Hematopoietic multipotent progenitor cell treated with erythropoietin and hydrocortisone succinate and interleukin-3 and kit ligand, for 17 days (in vitro differentiated cells): Measurements from ENCODE around the gene FBLN5.

Experiments
- DNase-seq: peaks from one replicate; pipeline ENCODE4 v3.0.0-alpha.2; 2015; ENCODE audit warnings: low spot score

The FBLN5 gene, protein sequence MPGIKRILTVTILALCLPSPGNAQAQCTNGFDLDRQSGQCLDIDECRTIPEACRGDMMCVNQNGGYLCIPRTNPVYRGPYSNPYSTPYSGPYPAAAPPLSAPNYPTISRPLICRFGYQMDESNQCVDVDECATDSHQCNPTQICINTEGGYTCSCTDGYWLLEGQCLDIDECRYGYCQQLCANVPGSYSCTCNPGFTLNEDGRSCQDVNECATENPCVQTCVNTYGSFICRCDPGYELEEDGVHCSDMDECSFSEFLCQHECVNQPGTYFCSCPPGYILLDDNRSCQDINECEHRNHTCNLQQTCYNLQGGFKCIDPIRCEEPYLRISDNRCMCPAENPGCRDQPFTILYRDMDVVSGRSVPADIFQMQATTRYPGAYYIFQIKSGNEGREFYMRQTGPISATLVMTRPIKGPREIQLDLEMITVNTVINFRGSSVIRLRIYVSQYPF

DNA sequence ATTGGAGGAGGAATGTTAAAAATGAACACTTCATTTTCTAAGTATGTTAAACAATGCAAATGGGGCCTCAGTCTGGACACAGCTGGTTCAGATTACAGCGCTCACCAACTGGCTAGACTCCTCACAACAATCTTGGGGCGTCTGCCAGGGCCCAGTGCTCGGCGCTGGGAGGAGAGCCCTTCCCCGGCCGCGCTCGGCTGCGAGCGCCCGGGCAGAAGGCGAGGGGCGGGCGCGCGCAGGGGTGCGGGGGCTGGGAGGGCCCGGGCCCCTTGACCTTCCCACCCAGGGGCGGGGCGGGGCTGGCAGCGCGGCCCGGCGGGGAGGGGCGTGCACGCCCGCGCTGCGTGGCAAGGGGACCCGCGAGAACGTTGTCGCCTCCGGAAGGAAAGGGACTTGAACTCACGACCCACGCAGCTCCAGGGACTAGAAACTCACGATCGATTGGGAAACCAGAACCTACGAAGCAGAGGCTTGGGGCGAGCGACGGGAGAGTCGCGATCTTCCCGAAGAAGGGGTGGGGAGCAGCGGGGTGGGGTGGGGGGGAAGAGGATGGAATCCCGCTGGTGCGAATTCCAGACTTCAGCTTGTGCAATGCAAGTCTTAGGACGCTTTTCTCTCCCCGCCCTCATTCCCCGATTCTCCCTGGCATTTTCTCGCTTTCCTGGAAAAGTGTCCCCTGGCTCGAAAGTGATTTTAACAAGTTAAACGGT is at the start of gene FBLN5:
Gene FBLN5, minus strand, starts transcription at position 220 of the 710 bp plus-strand sequence. CDS start 465 bp downstream, outside the sequence.
- no peak for DNase-seq

DNA sequence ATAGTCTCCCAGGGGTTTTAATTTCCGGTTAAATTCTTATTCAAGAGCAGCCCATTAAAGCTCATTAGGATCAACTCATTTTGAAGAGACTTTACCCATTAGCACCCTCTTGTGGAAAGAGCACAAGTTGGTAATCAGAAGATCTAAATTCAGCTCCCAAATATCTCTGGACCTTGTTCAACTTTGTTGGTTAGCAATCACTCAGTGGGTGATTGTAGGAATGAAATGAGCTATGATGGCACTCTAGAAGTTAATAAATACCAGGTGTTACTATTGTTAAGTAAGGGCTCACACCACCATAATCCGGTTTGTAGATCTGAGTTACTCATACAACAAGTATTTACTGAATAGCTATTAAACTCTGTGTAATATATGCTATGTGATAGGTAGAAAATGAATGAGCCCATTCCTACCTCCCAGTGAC is 49.5 kb upstream of the FBLN5 start:
- DNase-seq = peak; percentile 64

DNA sequence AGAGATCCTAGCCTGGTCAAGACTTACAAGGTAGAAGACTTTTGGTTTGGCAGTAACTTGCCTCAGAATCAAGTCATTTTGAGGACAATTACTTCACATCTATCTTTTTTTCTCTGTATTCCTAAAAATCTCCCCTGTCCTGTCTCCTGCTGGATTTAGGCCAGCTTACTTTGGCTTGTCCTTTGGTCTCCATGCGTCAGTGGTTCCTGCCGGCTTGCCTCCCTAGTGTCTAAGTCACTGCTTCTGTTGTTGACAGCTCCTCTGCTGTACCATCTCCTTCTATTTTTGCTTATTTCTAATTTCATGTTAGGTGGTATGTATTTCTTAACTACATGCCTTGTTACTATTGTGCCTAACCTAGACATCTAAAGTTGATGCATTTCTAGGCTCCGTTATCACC is 39.7 kb upstream of the FBLN5 start:
- DNase-seq = no peak

DNA sequence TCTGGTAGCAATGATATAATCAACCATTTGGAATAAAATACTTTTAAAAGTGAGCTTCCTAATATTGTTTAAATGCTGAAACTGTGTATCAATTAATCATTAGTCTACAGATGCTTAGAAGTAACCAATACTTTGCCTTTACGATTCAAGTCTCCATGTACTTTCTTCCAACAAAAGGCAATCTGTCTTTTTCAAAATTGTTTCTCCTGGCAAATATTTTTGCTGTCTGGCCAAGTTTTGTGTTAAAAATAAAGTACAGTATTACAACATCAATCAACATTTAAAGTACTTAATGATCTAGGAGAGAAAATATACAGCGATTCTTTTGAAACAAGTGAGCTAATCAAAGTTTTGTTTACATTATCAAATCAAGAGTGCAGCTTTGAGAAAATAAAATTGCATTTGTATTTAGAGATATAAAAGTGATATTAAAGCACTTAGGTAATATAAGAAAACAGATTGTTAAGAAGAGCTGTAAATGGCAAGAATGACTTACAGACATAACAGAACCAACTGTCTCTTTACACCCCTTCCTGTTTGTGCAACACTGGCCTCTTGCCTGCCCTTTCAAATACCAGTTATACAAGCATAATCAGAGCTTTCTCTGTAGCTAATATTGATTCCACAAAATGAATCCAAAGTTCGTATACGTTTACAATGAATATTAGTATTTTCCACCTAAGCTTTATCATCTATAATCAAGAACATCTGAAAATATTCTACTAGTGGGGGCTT is 38.2 kb upstream of the FBLN5 start:
- no peak for DNase-seq

DNA sequence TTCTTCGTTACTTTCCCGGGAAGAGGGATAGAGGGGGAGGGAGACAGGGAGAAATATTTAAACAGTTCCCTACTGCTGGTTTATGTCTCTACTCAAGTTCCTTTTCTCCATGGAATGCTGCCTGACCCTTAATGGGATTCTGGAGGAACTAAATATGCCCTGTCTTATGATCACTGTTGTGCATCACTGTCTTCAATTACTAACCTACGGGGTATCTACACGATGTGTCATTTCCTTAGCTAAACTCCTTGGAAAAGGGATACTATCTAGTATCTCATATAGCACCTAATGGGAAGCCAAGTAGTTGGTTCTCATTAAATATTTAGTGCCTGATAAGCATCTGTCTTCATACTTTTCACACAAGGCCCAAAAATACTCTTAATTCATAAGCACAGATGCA is 37.5 kb upstream of the FBLN5 start:
- DNase-seq = no peak

DNA sequence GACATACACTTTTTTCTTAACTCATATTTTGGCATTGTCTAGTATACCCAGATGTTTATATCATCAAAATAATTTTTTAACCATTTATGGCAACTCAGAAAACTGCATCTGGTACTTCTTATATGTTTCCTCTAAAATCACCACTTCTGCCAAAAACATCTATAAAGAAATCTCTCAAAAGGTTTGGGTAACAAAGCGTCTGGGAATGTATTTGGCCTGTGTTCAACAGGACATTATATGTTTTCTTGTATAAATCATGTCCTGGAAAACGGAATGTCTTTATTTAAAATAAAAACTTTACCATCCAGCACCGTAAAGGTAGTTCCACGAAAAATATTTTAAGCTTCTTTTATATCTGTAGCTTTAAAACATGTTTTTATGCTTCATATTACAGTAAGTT is 36.1 kb upstream of the FBLN5 start:
- DNase-seq = no peak

DNA sequence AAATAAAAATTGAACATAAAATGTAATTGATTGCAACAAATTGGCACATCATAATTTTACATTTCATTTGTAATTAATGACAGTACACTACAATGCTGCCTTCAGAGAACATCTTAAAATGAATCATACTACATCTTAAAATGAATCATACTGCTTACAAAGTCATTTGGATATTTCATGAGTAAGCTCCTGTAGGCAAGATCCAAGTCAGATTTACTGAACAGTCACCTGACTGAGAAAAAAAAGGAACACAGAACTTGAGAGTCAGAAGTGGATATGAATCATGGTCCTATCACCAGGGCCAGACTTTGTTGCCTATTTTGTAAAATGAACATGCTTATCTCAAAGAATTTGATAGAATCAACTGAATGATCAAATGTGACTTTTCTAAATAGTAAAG is 32.7 kb upstream of the FBLN5 start:
- peak; percentile 9 for DNase-seq

DNA sequence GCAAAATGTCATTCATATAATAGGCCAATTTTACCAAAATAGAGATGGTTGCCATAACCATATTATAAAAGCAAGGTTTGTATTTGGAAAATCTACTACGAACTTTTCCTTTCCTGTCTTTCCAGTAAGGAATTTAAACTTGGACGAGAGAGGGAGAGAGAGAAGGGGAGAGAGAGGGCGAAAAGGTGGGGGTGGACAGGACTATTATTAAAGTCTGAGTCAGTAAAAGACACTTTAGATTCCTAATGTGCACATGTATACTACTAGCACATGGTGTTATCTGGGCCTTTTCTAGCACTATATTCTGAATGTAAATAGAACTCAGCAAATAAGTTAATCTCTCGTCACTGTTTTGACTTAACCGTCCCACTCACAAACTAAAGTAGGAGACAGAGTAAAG is 30.4 kb upstream of the FBLN5 start:
- DNase-seq = no peak

DNA sequence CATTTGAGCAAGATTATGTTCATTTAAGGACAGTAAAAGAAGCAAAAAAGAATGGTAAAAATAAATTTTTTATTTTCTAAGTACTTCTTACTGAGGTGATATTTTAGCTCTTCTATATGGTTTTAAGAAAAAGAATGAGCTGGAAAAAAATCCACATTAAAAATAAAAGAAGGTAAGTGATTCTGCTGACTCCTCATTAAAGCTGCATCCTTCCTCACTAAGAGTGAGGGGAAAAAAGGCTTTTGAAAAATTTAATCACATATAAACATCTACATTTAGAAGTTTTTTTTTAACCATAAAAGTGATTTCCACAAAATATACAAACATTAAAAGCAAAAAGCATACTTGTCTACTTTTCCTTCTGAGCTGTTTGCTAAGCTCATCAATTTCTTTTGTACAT is 28.3 kb upstream of the FBLN5 start:
- no peak for DNase-seq

DNA sequence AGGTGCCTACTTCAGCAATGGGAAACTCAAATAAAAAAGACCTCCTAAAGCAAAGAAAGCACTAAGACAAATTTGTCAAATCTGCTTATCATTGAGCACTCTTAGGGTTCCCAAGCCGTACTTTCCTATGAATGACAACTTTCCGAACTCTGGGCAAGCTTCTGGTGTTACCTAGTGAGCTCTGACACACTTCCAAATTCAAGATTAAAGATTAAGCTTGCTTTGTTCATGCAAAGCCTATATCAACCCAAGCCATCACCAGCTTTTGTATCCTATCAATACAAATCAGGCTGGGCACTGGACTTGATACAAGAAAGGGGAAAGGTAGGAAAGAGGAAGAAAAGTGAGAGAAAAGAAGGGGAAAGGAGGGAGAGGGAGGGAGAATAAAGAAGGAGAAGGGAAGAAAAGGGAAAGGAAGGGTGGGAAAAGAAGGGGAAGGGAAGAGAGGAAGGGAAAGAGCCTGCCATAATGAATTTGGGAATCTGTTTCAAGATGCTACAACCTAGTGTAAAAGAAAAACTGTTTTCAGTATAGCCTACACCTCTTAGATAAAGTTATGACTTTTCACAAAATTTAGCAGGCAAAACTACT is 23.8 kb upstream of the FBLN5 start:
- DNase-seq = no peak

DNA sequence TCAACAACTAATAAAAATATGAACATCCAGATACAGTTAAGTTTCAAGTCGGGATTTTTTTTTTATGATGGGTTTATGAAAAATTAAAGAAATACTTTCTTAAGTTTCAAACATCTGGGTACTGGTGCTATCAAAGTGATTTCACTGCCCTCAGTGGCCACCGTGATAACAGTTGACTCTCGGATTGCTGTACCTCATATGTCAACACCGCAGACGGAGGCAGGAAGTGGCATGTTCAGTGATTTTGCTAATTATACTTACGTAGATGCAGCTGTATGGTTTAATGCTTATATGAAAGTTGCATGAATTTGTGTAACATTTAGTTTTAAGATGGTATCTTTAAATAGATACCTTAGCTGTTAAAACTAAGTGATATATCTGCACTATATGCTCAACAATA is 20.8 kb upstream of the FBLN5 start:
- no peak for DNase-seq

DNA sequence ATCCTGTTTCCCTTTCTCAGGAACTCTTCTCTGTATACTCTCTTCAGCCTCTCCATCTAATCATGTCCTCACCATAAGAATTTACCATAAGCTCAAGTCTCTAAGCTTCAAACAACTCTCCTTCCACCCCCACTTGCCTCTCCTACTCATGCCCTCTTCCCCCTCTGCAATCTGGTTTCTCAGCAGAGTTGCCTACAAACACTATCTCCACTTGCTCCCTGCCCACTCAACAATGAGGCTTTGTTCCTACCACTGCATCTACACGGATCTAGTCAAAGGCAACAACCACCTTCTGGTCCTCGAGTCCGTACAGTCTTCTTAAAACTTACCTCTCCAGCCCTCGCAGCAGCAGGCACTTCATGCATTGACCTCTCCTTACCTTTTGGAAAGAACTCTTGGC is 17.2 kb upstream of the FBLN5 start:
- DNase-seq = no peak

DNA sequence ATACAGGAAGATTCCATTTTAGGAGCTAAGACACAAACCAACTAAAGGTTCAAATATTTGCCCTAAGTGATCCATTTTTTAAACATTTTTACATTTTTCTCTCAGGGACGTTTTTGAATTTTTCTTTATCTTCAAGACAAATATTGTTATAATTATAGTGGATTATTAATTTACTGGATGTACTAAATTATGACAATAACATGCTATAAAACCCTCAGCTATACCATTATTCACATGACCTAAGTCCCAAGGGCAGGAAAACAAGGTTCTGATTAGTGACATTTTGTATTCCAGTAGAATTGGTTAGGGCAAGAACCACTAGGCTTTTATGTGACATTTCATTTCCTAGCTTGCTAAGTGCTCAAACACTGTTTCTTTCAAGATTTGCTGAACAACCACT is 16.5 kb upstream of the FBLN5 start:
- DNase-seq = no peak

DNA sequence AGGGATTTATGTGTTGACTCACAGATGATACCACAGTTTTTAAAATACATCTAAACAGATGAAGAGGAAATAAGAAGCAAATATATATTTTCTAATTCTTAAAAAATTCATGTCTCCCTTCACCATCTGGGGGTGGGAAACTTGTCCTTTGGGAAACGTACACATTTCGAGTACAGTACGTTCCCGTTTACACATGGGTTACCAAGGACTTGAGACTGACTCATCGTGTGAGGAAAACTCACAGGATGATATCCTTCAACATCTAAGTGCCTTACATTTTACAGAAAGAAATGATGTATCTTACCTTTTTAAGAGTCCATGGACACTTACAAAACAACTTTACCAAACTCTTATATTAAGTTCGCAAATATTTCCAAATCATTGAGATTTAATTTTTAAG is 16.0 kb upstream of the FBLN5 start:
- DNase-seq = no peak

DNA sequence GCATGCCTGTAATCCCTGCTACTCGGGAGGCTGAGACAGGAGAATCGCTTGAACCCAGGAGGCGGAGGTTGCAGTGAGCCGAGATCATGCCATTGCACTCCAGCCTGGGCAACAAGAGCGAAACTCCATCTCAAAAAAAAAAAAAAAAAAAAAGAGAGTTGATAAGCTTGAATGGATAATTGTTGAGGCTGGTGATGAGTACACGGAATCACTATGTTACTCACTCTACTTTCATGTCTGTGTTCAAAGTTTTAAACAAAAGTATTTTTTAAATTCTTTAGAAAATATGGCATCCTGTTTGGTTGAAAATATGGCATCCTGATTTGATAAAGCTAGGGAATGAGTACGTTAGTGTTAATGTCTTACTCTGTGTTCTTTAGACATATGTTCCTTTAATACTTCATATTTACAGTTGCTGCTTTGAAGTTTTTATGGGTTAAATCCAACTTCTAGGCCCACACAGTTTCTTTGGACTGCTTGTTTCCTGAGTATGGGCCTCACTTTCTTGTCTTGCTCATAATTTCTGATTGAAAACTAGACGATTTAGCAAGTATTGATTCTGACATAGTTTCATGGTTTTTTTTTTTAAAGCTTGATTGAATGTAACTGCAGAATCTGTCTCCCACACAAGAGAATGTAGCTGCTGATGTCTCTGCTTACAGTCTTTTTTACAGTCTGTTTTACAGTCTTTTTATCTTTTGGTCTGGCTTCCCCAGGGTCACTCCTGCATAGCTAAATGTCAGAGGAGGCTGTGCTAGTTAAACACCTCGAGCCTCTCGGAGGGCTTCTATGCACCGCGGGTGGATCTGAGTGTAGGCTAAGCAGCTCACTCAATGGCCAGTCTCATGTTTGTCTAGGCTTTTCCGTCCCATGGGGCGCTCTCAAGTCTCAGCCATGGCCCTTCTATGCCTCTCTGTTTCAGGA is 14.1 kb upstream of the FBLN5 start:
- no peak for DNase-seq

DNA sequence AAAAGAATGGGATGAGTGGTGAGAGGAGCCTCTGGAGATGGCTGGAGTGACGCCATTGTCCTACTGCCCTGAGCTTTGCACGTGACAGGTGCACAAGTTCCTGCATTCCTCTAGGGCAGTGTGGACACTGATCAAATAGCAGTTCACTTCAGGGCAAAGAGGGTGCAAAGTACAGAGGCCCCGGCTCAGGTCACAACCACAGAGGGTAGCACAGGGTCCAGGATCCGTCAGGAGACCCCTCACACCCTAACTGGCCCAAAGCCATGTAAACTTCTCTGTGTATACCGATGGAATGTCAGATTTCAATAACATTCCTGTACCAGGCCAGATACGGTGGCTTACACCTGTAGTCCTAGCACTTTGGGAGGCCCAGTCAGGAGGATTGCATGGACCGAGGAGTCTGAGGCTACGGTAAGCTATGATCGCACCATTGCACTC is 10.4 kb upstream of the FBLN5 start:
- DNase-seq = no peak

DNA sequence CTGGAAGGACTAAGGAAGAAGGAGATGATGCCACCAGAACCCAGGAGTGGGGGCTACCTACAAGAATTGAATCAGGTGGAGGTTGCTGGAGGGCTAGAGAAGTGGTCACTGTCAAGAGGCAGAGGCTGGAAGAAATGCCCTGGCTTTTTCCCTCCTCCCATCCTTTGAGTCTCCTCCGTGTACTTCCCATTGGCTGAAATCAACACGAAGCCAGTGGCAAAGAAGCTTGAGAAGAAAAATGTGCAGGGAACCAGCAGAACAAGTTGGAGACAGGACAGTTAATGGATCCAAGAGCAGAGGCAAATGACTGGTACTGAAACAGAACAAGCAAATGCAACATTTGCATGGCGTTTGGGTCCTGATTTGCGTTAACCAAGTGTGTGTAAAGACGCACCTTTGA is 9.1 kb upstream of the FBLN5 start:
- no peak for DNase-seq

DNA sequence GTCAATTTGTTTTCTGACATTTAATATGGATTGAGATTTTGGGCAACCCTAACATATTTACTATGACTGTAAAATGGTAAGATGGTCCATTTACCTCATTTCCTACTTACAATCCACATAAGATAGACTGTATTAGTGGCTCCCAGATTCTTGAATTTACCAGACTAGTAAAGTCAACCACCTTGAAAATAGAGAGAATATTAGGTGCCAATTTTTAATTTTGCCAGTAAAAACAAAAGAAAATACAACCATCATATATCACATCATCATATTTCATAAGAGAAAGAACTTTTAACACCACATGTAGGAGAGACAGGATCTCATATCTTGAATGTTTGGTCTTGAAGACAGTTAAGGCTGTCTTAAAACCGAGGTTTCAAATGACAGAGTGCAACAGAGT is 7.7 kb upstream of the FBLN5 start:
- DNase-seq = no peak

DNA sequence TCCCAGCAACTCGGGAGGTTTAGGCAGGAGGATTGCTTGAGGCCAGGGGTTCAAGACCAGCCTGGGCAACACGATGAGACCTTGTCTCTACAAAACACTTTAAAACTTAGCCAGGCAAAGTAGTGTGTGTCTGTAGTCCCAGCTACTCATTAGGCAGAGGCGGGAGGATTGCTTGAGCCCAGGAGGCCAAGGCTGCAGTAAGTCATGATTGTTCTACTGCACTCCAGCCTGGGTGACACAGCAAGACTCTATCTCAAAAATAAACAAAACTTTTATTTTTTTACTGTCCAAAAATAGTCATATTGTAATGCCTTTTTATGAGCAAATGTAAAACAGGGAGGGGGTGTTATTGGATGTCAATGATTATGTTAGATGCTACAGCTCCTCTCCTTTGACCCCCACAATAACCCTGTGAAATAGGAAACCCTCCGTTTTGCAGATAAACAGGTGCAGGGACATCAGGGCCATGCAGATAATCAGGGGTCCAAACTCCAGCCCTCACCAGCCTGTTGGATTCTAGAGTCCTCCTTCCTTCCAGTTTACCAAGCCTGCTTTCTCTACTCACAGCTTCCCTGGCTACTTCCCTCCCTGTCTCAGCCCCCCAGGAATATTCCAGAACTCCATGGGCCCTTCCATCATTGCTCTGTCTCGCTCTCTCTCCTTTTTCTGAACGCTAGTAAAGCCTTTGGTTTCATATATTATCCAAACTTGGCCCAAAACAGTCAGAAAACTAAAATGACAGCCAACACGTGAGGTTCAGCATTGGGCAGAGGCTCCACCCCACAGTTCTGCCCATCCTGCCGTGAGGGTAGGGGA is 5.9 kb upstream of the FBLN5 start:
- DNase-seq = no peak
